ENCODE results near the gene IGFALS. TPM values are rescaled to one million over a fixed set of nuclear protein-coding genes. Genes with fewer than 3 reads are reported as not detected.

The IGFALS gene
- total RNA-seq, 1 donor from 2014 or later = 0.63 TPM

DNA sequence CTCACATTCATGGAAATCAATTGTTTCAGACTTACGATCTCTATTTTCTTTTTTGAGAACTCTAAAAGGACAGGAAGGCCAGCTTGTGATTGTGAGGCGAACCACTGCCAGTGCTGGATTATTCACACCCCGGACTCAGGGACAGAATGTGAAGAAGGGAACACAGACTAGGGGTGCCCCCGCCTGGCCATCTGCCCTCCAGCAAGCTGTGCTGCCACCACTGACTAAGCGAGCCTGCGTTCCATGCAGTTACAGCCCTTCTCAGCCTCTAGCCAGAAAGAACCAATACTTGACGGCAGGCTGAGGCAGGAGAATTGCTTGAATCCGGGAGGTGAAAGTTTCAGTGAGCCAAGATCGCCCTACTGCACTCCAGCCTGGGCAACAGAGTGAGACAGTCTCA, 30.3 kb upstream of the IGFALS start:
- H3K27ac Mint-ChIP-seq = no peak overlapping the region
- TF ChIP-seq, protein P1, sequence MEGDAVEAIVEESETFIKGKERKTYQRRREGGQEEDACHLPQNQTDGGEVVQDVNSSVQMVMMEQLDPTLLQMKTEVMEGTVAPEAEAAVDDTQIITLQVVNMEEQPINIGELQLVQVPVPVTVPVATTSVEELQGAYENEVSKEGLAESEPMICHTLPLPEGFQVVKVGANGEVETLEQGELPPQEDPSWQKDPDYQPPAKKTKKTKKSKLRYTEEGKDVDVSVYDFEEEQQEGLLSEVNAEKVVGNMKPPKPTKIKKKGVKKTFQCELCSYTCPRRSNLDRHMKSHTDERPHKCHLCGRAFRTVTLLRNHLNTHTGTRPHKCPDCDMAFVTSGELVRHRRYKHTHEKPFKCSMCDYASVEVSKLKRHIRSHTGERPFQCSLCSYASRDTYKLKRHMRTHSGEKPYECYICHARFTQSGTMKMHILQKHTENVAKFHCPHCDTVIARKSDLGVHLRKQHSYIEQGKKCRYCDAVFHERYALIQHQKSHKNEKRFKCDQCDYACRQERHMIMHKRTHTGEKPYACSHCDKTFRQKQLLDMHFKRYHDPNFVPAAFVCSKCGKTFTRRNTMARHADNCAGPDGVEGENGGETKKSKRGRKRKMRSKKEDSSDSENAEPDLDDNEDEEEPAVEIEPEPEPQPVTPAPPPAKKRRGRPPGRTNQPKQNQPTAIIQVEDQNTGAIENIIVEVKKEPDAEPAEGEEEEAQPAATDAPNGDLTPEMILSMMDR (IDR thresholded peaks at IDR 0.05; ENCODE audit: unreplicated experiment) = no peak
- H3K4me3 Mint-ChIP-seq = no peak overlapping the region

DNA sequence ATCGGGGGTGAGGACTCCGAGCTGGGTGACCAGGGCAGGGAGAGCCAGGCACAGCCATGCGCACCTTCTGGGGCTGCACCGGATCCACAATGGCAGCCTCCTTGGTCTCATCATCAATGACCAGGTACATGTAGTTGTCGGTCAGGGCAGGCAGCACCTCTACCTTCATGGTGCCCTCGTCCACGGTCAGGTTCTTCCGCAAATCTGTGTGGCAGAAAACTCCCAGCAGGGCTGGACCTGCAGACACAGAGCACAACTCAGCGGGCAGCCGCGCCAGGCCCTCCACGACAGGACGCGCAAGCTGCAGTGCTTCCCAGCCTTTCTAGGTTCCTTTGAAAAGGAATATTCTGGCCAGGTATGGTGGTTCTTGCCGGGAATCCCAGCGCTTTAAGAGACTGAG, 29.3 kb upstream of the IGFALS start:
- Mint-ChIP-seq H3K36me3 (no peaks in the 10 kb centered on the region), H3K9me3 (no peaks in the 10 kb centered on the region), H3K4me1 (peaks cover 10% of the 10 kb centered on the region), H3K4me3 (no peak overlapping the region), H3K27me3 (ENCODE audit: low read depth) (no peaks in the 10 kb centered on the region), H3K27ac (no peak overlapping the region)
- TF ChIP-seq, protein P1 (IDR thresholded peaks at IDR 0.05; ENCODE audit: unreplicated experiment) = no peak
- DNase-seq (ENCODE audit: low spot score in 2 of 2, unreplicated experiment in 2 of 2) = no peak

More for the DNA sequence above, 30.3 kb upstream of the IGFALS start:
- H3K36me3 Mint-ChIP-seq = no peaks in the 10 kb centered on the region
- H3K9me3 Mint-ChIP-seq = no peaks in the 10 kb centered on the region
- H3K4me1 Mint-ChIP-seq = peaks cover 17% of the 10 kb centered on the region
- H3K27me3 Mint-ChIP-seq (ENCODE audit: low read depth) = no peaks in the 10 kb centered on the region
- no peak for DNase-seq (ENCODE audit: low spot score in 2 of 2, unreplicated experiment in 2 of 2)

DNA sequence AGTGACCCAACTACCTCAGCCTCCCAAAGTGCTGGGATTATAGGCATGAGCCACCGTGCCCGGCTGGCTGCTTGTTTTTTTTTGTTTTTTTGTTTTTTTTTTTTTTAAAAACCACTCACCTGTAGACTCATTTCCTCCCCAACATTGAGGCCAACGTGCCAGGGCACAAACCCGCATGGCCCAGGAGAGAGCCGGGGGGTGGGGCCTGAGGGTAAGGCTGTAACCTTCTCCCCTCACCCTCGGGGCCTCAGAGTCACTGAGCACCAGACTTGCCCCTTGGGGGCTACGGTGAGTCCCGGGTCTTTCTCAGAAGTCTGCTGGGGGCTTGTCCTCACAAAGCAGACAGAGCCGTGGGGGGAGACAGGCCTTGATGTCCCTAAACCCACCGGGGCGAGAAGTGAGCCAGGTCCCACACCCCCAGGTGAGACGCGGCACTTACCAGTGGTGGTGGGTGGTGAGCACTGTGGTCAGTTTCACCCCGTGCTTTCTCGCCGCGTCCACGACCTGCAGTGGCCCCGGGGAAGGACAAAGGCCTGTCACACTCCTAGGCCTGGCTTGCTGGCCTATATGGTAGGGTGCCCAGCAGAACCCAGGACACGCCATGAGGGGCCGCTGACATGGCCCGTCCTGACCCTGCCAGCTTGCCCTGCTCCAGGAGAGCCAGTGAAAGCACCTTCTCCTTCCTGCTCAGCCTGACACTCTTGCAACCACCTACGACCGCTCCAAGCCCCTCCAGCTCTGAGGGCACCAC, 28.5 kb upstream of the IGFALS start:
- DNase-seq (ENCODE audit: low spot score in 2 of 2, unreplicated experiment in 2 of 2) = no peak
- H3K27me3 Mint-ChIP-seq (ENCODE audit: low read depth) = no peaks in the 10 kb centered on the region
- H3K9me3 Mint-ChIP-seq = no peaks in the 10 kb centered on the region
- H3K27ac Mint-ChIP-seq = no peak overlapping the region
- TF ChIP-seq, protein P1 (IDR thresholded peaks at IDR 0.05; ENCODE audit: unreplicated experiment) = no peak
- H3K4me3 Mint-ChIP-seq = no peak overlapping the region
- H3K36me3 Mint-ChIP-seq = no peaks in the 10 kb centered on the region
- H3K4me1 Mint-ChIP-seq = peaks cover 4% of the 10 kb centered on the region

DNA sequence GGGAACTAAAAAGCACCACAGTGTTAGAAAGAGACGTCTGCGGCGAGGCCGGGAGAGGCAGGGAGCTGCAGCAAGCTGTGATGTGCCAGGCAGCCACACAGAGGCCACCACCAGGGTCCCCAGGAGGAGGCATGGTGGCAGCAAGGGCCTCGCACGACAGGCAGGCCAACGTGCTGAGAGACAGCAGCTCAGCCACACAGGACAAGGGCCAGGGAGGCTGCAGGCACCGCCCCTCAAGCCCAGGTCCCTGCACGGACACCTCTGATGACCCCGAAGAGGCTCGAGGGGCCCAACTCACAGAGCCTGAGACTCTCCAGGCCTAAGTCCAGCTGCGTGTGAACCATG, 27.4 kb upstream of the IGFALS start:
- H3K4me1 Mint-ChIP-seq = peaks cover 4% of the 10 kb centered on the region
- H3K27ac Mint-ChIP-seq = no peak overlapping the region
- TF ChIP-seq, protein P1 (IDR thresholded peaks at IDR 0.05; ENCODE audit: unreplicated experiment) = no peak
- no peak overlapping the region for H3K4me3 Mint-ChIP-seq
- DNase-seq (ENCODE audit: low spot score in 2 of 2, unreplicated experiment in 2 of 2) = no peak
- no peaks in the 10 kb centered on the region for H3K9me3 Mint-ChIP-seq
- H3K36me3 Mint-ChIP-seq = no peaks in the 10 kb centered on the region
- no peaks in the 10 kb centered on the region for H3K27me3 Mint-ChIP-seq (ENCODE audit: low read depth)

DNA sequence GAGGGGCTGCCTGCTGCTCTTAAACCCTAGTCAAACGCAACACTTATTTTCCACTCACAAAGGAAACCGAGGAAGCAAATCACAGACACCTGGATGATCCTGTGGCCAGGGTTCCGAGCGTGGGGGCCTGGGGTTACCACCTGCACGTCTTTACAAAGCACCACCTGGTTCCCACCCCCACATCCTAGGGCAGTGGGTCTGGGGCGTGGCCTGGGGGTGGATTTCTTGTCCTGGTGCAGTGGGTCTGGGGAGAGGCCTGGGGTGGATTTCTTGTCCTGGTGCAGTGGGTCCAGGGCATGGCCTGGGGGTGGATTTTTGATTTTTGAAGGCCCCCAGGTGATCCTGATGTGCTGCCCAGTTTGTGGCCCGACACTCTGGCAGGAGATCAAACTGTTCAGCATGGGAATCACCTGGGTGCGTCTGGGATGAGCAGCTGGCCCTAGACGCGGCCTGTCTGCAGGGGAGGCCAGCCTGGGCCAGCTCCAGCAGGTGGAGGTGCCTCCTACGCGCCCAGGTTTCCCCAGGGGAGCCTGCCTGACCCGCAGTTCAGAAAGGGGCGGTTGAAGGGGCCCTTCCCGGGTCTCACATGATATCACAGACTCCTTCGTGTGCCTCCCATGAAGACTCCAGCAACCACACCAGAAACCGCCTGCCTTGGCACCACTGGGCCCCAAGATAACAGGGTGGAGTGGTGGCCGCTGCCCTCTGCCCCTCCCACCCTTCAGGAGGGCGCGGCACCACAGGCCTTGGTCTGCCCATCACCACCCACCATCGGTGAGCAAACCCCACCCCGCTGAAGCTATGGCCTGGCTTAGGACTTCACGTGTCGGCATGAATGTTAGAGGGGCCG, 26.8 kb upstream of the IGFALS start:
- Mint-ChIP-seq H3K4me3 (no peak overlapping the region), H3K4me1 (no peaks in the 10 kb centered on the region), H3K36me3 (peaks cover 4% of the 10 kb centered on the region), H3K27me3 (ENCODE audit: low read depth) (no peaks in the 10 kb centered on the region), H3K9me3 (no peaks in the 10 kb centered on the region), H3K27ac (no peak overlapping the region)
- no peak for DNase-seq (ENCODE audit: low spot score in 2 of 2, unreplicated experiment in 2 of 2)
- TF ChIP-seq, protein P1 (IDR thresholded peaks at IDR 0.05; ENCODE audit: unreplicated experiment) = no peak
